Measurements from ENCODE around the gene CPT1A. TPM values are rescaled to one million over a fixed set of nuclear protein-coding genes. Genes with fewer than 3 reads are reported as not detected.
A peak's percentile ranks its signal among the peaks of the same experiment; 100 is the strongest.

CPT1A gene
- total RNA-seq, 1 experiment from 2014 or later = 153 TPM

DNA sequence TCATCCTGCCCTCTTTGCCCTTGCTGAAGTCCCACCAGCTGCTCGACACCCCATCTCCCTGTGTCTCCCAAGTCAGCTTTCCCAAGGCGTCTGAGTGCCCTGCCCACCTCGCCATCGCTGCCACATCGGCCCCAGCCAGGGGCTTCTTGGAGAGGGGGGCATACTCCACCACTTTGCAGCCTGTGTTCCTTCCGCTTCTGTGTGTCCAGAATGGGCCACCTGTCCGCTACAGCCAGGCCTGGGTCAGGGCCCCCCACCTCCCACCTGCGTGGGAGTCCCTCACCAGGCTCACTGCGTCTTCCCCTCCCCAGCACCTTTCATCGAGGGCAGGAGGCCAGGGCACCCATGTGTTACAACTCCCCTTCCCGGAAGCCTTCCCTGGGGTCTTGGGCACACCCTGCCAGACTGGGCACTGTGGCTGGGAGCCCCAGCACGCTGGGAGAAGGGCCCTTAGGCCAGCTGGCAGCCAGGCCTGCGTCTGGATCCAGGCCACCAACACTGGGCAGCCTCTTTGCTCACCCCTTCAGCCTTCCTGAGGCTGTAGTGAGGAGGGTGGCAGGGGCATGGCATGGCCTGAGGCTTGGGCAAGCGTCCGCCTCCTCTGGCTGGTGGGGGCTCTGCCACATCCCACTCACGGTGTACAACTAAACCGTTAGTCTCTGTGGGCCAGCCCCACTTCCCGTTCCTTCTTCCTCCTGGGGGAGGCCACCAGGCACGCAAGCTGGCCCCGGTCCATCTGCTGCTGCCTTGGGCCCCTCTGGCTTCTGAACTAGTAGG, 13.4 kb downstream of the CPT1A start:
- no TSS peak for BruUV-seq (replicated peaks)
- ATAC-seq = peak; percentile 35; the same call in 1 of the 2 replicates
- in situ Hi-C loops (cut with HindIII; ENCODE audit: low pct_unique_long_range_greater_than_20kb, low sequenced_read_pairs) = no loop called here

GRCh38 chr11:68827733-68828132, 14.0 kb downstream of the CPT1A start:
- intact Hi-C loops (cut with micrococcal nuclease; ENCODE audit: unreplicated experiment) = no loop called here
- POLR2A ChIA-PET = no interaction called here
- no peak overlapping the region for H3K27ac ChIP-seq (ENCODE audit: low read length)

More for the DNA sequence above, 13.4 kb downstream of the CPT1A start:
- Histone ChIP-seq H3K9me3 (ENCODE audit: control insufficient read depth, insufficient read depth, low read depth, low read length) (no peaks in the 10 kb centered on the region), H3K27ac (ENCODE audit: low read length) (no peak overlapping the region), H3K27me3 (ENCODE audit: control insufficient read depth, insufficient read depth, low read length) (no peaks in the 10 kb centered on the region), H3K4me3 (ENCODE audit: low read depth in 2 of 2, low read length in 2 of 2) (no peak overlapping the region), H3K4me1 (ENCODE audit: control insufficient read depth, insufficient read depth, low read length) (peaks cover 33% of the 10 kb centered on the region), H3K36me3 (ENCODE audit: control insufficient read depth, insufficient read depth, low read length) (no peaks in the 10 kb centered on the region)
- CTCF ChIA-PET = no interaction called here
- TF ChIP-seq POLR2AphosphoS5 (IDR thresholded peaks at IDR 0.05; ENCODE audit: low read depth, low read length) (no peak), TCF7L2 (IDR thresholded peaks at IDR 0.05; ENCODE audit: low read depth, low read length) (no peak), SIN3A (IDR thresholded peaks at IDR 0.05; ENCODE audit: borderline replicate concordance, insufficient read depth, low read depth, low read length) (no peak)
- TF ChIP-seq, protein P1, sequence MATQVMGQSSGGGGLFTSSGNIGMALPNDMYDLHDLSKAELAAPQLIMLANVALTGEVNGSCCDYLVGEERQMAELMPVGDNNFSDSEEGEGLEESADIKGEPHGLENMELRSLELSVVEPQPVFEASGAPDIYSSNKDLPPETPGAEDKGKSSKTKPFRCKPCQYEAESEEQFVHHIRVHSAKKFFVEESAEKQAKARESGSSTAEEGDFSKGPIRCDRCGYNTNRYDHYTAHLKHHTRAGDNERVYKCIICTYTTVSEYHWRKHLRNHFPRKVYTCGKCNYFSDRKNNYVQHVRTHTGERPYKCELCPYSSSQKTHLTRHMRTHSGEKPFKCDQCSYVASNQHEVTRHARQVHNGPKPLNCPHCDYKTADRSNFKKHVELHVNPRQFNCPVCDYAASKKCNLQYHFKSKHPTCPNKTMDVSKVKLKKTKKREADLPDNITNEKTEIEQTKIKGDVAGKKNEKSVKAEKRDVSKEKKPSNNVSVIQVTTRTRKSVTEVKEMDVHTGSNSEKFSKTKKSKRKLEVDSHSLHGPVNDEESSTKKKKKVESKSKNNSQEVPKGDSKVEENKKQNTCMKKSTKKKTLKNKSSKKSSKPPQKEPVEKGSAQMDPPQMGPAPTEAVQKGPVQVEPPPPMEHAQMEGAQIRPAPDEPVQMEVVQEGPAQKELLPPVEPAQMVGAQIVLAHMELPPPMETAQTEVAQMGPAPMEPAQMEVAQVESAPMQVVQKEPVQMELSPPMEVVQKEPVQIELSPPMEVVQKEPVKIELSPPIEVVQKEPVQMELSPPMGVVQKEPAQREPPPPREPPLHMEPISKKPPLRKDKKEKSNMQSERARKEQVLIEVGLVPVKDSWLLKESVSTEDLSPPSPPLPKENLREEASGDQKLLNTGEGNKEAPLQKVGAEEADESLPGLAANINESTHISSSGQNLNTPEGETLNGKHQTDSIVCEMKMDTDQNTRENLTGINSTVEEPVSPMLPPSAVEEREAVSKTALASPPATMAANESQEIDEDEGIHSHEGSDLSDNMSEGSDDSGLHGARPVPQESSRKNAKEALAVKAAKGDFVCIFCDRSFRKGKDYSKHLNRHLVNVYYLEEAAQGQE (IDR thresholded peaks at IDR 0.05; ENCODE audit: insufficient read depth in 1 of 2, low read depth in 2 of 2, low read length in 1 of 2) = no peak
- TF ChIP-seq, protein P2, sequence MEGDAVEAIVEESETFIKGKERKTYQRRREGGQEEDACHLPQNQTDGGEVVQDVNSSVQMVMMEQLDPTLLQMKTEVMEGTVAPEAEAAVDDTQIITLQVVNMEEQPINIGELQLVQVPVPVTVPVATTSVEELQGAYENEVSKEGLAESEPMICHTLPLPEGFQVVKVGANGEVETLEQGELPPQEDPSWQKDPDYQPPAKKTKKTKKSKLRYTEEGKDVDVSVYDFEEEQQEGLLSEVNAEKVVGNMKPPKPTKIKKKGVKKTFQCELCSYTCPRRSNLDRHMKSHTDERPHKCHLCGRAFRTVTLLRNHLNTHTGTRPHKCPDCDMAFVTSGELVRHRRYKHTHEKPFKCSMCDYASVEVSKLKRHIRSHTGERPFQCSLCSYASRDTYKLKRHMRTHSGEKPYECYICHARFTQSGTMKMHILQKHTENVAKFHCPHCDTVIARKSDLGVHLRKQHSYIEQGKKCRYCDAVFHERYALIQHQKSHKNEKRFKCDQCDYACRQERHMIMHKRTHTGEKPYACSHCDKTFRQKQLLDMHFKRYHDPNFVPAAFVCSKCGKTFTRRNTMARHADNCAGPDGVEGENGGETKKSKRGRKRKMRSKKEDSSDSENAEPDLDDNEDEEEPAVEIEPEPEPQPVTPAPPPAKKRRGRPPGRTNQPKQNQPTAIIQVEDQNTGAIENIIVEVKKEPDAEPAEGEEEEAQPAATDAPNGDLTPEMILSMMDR (IDR thresholded peaks at IDR 0.05) = no peak
- POLR2A ChIA-PET = no interaction called here
- no peak for DNase-seq (ENCODE audit: low read depth, low spot score)
- intact Hi-C loops (cut with micrococcal nuclease; ENCODE audit: unreplicated experiment) = no loop called here

More at GRCh38 chr11:68827733-68828132, 14.0 kb downstream of the CPT1A start:
- H3K4me1 ChIP-seq (ENCODE audit: control insufficient read depth, insufficient read depth, low read length) = peaks cover 27% of the 10 kb centered on the region
- BruUV-seq (replicated peaks) = no TSS peak
- no peaks in the 10 kb centered on the region for H3K36me3 ChIP-seq (ENCODE audit: control insufficient read depth, insufficient read depth, low read length)
- H3K27me3 ChIP-seq (ENCODE audit: control insufficient read depth, insufficient read depth, low read length) = no peaks in the 10 kb centered on the region
- no peaks in the 10 kb centered on the region for H3K9me3 ChIP-seq (ENCODE audit: control insufficient read depth, insufficient read depth, low read depth, low read length)
- CTCF ChIA-PET = no interaction called here
- DNase-seq (ENCODE audit: low read depth, low spot score) (no peak), ATAC-seq (peak; percentile 60)
- TF ChIP-seq, protein P2 (IDR thresholded peaks at IDR 0.05) = no peak
- TF ChIP-seq SIN3A (IDR thresholded peaks at IDR 0.05; ENCODE audit: borderline replicate concordance, insufficient read depth, low read depth, low read length) (no peak), POLR2AphosphoS5 (IDR thresholded peaks at IDR 0.05; ENCODE audit: low read depth, low read length) (no peak), TCF7L2 (IDR thresholded peaks at IDR 0.05; ENCODE audit: low read depth, low read length) (no peak)
- TF ChIP-seq, protein P1 (IDR thresholded peaks at IDR 0.05; ENCODE audit: insufficient read depth in 1 of 2, low read depth in 2 of 2, low read length in 1 of 2) = no peak
- in situ Hi-C loops (cut with HindIII; ENCODE audit: low pct_unique_long_range_greater_than_20kb, low sequenced_read_pairs) = no loop called here
- H3K4me3 ChIP-seq (ENCODE audit: low read depth in 2 of 2, low read length in 2 of 2) = no peak overlapping the region
